Neural crest cell (in vitro differentiated cells): ENCODE results near the gene HSD3B1. TPM values are rescaled to one million over a fixed set of nuclear protein-coding genes. Genes with fewer than 3 reads are reported as not detected.

Experiments
- DNase-seq: peaks from one replicate; pipeline ENCODE4 v3.0.0; 2021; ENCODE audit warnings: low read depth, mixed read lengths, low spot score
- H3K27ac Mint-ChIP-seq: one replicate; pipeline ENCODE4 v1.8.0; 2021; ENCODE audit warnings: mild to moderate bottlenecking, mixed read lengths; ENCODE audit not compliant: unreplicated experiment
- H3K27me3 Mint-ChIP-seq: 2 replicates; pipeline ENCODE4 v1.8.0; 2021; ENCODE audit warnings: low read depth, mild to moderate bottlenecking, mixed read lengths
- H3K36me3 Mint-ChIP-seq: 2 replicates; pipeline ENCODE4 v1.8.0; 2021; ENCODE audit warnings: low read depth, mild to moderate bottlenecking, mixed read lengths
- H3K4me1 Mint-ChIP-seq: 2 replicates; pipeline ENCODE4 v1.8.0; 2021; ENCODE audit warnings: mixed read lengths
- H3K4me3 Mint-ChIP-seq: one replicate; pipeline ENCODE4 v1.8.0; 2021; ENCODE audit warnings: mild to moderate bottlenecking, mixed read lengths
- H3K9me3 Mint-ChIP-seq: 2 replicates; pipeline ENCODE4 v1.8.0; 2021; ENCODE audit warnings: mixed read lengths
- CTCF ChIP-seq: fragments of 200-600 bp; sonication (generic); conservative IDR thresholded peaks from 2 replicates; pipeline ENCODE4 v1.5.0; 2021; ENCODE audit warnings: antibody characterized with exemption, mild to moderate bottlenecking
- total RNA-seq: library from RNA; stranded (reverse); gene quantifications from 2 replicates; pipeline ENCODE4 v1.2.1, GENCODE V29; 2021

Gene HSD3B1
- total RNA-seq, 1 donor from 2014 or later: not detected

- no peak for TF ChIP-seq CTCF
- no peaks in the 10 kb centered on the region for H3K36me3 Mint-ChIP-seq
- H3K27ac Mint-ChIP-seq: no peak overlapping the region
- no peak for DNase-seq
- no peak overlapping the region for H3K4me3 Mint-ChIP-seq
- H3K27me3 Mint-ChIP-seq: peaks cover 2% of the 10 kb centered on the region
- H3K9me3 Mint-ChIP-seq: peaks cover 2% of the 10 kb centered on the region
- no peaks in the 10 kb centered on the region for H3K4me1 Mint-ChIP-seq
Observed at GRCh38 chr1:119467857-119468668, 38.9 kb upstream of the HSD3B1 start.

GRCh38 chr1:119469741-119470140 lies 37.3 kb upstream of the HSD3B1 start:
- Mint-ChIP-seq H3K9me3 (peaks cover 2% of the 10 kb centered on the region), H3K27me3 (peaks cover 2% of the 10 kb centered on the region), H3K4me1 (no peaks in the 10 kb centered on the region), H3K36me3 (no peaks in the 10 kb centered on the region), H3K4me3 (no peak overlapping the region), H3K27ac (no peak overlapping the region)
- no peak for TF ChIP-seq CTCF
- DNase-seq: no peak

- TF ChIP-seq CTCF: no peak
- no peaks in the 10 kb centered on the region for H3K4me1 Mint-ChIP-seq
- DNase-seq: no peak
- H3K27ac Mint-ChIP-seq: no peak overlapping the region
- H3K9me3 Mint-ChIP-seq: peaks cover under 1% of the 10 kb centered on the region
- H3K4me3 Mint-ChIP-seq: no peak overlapping the region
- peaks cover 2% of the 10 kb centered on the region for H3K27me3 Mint-ChIP-seq
- no peaks in the 10 kb centered on the region for H3K36me3 Mint-ChIP-seq
Observed at GRCh38 chr1:119470377-119470776, 36.6 kb upstream of the HSD3B1 start.

- H3K4me1 Mint-ChIP-seq: peaks cover 2% of the 10 kb centered on the region
- no peaks in the 10 kb centered on the region for H3K36me3 Mint-ChIP-seq
- no peaks in the 10 kb centered on the region for H3K9me3 Mint-ChIP-seq
- no peak for DNase-seq
- H3K27ac Mint-ChIP-seq: no peak overlapping the region
- no peak for TF ChIP-seq CTCF
- no peak overlapping the region for H3K4me3 Mint-ChIP-seq
- H3K27me3 Mint-ChIP-seq: peaks cover 2% of the 10 kb centered on the region
Observed at GRCh38 chr1:119470958-119471357, 36.1 kb upstream of the HSD3B1 start.

GRCh38 chr1:119471566-119471965 lies 35.4 kb upstream of the HSD3B1 start:
- Mint-ChIP-seq H3K9me3 (no peaks in the 10 kb centered on the region), H3K4me1 (peaks cover 4% of the 10 kb centered on the region), H3K27ac (no peak overlapping the region), H3K36me3 (no peaks in the 10 kb centered on the region), H3K4me3 (no peak overlapping the region), H3K27me3 (peaks cover 2% of the 10 kb centered on the region)
- no peak for TF ChIP-seq CTCF
- no peak for DNase-seq
